NK-92 (cell line): Measurements from ENCODE around the gene LY6G6D.

Source experiments
- DNase-seq: peaks from one replicate; lab custom pipeline; 2025; ENCODE audit not compliant: unreplicated experiment; lab: John Stamatoyannopoulos, UW

LY6G6D gene

GRCh38 chr6:31734247-31734820 is 19.2 kb downstream of the LY6G6D start:
- DNase-seq = no peak

GRCh38 chr6:31734821-31735406 is 19.8 kb downstream of the LY6G6D start:
- no peak for DNase-seq

DNA sequence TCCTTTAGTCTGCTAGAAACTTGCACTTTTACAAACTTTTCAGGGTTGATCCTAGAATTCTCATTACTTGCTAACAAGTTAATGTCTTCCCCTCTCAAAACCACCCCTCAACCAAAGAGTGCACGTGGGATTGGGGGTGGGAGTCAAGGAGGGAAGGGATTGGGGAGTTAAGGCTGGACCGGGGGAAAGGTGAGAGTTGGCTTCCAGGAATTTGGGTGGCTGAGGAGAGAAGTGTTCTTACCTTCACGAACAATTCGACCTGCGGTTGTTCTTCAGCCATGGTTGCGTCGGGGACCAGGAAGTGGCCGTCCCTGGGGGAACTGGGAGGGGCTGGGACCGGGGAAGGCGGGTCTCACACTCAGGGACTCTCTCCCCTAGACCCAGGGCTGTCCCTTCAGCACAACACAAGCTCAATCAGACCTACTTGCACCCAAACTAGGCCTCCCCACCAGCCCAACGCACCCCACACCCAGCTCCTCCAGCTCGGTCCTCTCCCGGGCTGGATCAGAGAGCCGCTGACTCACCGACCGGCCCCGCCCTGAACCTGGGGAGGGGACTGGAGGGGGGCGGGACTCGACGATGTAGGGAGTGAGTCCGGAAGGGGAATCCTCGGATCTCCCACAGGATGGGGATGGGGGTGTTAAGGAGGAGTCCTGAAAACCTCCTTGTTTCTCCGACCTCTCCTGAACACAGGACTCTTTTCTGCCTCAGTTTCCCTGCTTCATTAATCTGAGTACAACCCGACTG is 21.0 kb downstream of the LY6G6D start, which contains the start of gene CLIC1:
Gene CLIC1 (minus strand): TSS at position 510 of the 747 bp plus-strand sequence. CDS start 230 bp downstream, at position 280.
- no peak for DNase-seq

DNA sequence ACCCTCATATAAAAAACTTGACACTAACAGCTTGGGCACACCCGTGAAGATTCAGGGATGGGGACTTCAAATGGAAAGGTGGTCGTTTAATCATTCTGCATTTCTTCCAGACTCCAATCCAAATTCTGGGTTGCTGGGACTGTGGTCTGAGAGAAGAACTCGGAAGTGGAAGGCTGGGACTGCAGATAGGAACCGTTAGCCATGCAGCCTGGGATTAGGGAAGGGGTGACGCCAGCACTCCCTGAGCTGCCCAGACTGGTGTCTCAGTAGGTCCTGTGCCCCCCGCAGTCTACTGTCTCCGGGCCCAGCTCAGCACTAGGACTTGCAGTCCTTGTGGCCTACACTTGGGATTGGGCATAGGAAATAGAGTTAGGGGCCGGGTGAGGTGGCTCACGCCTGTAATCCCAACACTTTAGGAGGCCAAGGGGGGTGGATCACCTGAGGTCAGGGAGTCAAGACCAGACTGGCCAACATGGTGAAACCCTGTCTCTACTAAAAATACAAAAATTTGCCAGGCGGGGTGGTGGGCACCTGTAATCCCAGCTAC is 21.7 kb downstream of the LY6G6D start:
- DNase-seq = no peak

DNA sequence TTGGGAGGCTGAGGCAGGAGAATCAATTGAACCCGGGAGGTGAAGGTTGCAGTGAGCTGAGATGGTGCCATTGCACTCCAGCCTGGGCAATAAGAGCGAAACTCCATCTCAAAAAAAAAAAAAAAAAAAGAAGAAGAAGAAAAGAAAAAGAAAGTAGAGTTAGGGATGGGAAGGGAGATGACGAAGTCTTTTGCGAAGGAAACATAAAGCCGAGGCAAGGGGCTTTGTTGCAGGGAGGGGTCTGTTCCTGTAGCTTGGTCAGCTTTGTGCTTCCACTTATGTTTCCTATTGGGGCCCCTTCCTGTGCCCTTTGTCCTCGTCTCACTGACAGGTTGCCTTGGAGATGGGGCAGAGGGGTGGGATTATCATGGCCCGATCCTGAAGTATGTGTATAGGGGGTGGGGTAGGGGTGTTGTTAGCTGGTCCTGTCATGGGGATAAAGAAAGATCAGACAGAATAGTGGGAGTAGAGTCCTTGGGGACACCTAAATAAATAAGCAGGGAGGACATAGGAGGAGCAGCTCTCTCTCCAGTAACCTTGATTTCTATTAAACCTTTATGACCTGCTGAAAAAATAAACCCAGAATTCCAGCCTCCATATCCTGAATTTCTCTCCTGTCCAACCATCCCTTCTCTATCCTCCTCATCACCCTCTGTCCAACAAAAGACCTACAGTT is 22.3 kb downstream of the LY6G6D start:
- DNase-seq = no peak

GRCh38 chr6:31737991-31738979 is 23.1 kb downstream of the LY6G6D start:
- DNase-seq = no peak

DNA sequence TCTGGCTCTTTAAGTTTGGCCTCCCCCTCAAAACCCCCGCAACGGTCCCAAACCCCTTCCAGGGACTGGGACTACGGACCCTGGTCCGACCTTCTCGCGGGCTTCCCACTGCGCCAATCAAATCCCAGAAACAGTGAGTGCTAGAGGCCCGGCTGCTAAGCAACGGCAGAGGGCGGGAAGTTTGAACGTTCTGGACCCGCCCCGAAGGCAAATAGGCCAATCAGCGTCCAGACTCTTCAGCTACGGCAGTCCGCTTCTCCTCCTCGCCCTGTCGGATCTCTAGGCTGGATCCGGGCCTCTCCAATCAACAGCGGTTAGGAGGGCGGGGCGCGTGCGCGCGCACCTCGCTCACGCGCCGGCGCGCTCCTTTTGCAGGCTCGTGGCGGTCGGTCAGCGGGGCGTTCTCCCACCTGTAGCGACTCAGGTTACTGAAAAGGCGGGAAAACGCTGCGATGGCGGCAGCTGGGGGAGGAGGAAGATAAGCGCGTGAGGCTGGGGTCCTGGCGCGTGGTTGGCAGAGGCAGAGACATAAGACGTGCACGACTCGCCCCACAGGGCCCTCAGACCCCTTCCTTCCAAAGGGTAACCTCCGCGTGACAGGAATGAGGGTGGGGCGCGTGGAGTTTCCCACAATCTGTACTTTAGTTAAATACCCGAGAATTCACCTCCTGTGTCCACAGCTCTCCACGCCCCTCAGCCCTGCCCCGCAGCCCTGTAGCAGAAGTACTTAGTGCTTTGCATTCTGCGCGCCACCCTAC is 24.7 kb downstream of the LY6G6D start, which contains the start of gene MSH5:
Gene MSH5 (plus strand): TSS at position 367 of the 758 bp plus-strand sequence. CDS start 462 bp downstream, outside the sequence.
- peak; percentile 69 for DNase-seq

- no peak for DNase-seq
Observed at GRCh38 chr6:31740397-31741223, 25.5 kb downstream of the LY6G6D start.

- no peak for DNase-seq
Observed at GRCh38 chr6:31741815-31742214, 26.7 kb downstream of the LY6G6D start.

- no peak for DNase-seq
Observed at GRCh38 chr6:31742894-31743293, 27.7 kb downstream of the LY6G6D start.

GRCh38 chr6:31744422-31744821 is 29.3 kb downstream of the LY6G6D start:
- no peak for DNase-seq

DNA sequence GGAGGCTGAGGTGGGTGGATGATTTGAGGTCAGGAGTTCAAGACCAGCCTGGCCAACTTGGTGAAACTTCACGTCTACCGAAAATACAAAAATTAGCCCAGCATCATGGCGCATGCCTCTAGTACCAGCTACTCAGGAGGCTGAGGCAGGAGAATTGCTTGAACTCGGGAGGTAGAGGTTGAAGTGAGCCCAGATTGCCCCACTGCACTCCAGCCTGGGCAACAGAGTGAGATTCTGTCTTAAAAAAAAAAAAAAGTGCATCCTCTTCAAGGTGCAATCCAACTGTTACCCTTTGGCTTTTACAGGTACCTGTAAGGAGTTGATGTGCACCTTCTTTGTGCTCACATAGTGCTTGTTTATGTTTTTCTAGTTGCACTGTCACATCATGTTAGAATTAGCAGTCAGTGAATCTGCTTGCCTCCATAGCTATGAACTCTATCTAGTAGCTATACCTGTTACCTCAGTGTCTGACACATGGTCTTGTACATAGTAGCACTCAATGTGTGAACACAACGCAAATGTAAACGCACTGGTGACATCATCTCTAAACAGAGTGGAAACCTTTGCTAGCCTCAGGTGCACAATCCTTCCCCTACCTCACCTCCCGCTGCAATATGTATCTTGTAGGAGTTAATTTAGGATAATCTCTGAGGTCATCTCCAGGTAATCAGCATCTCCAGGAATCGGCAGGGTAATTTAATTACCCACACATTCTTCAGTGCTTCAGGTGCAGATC is 34.3 kb downstream of the LY6G6D start:
- no peak for DNase-seq

DNA sequence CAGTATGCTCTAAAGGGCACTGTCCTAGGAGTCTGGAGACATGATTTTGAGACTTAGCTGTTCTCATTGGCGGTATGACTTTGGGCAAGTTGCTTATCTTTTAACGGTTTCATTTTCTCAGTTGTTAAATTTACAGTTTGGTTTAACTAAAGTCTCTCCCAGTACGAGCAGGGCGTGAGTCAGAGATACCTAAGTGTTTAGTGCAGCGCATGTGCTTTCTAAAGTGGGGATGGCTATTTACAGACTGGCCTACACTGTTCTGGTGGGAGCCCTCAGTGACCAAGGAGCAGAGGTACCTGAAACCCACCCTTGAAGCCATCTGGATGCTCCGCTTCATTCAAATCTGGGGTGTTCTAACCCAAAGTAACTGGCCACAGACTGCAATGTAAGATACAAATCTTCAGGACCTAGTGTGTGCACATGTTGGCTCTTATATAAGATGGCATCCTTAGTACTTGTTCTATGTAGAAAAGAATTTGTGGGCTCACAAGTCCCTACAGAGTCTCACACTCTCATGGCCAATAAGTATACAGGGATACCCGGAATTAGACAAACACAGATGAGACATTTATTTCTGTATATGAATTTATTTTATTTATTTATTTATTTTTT is 35.4 kb downstream of the LY6G6D start:
- DNase-seq = no peak

DNA sequence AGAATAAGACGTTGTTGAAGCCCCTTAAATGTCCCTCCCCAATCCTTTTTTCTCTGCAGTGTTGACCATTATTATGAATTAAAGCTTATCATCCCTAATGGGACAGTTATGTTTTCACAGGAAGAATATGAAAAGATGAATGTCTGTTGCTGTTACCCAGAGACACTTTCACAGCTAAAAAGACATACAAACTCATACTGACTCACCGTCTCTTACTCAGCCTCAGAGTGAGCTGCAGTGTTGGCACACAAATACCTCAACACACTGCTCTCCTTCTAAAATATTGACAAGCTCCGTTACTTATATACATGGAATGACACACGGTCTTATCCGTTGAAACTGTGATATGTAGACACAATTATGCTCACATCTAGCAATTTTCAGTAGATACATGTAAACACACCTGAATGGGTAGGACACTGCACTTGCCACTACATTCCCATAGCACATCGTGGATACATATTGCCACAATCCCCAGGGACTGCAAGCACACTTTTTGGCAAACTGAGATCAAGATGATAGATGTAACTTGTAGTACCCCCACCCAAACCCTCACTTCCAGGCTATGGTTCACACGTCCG is 37.7 kb downstream of the LY6G6D start:
- no peak for DNase-seq

DNA sequence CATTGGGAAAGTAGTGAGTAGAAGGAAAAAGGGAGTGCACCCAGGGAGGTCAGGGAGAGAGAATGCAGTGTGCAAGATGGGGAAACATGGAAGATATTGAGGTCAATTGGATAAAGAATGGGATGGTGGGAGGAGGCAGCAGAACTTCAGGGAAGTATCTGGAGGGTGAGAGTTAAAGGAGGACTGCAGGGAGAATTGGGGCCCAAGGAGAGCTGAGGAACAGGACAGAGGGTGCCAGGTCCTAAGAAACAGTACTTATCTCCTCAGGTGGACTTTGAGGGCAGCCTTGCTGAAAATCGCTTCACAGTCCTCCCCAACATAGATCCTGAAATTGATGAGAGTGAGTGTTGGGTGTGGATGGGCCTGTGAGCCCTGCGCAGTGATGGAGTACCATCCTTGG is 43.1 kb downstream of the LY6G6D start:
- DNase-seq = no peak

DNA sequence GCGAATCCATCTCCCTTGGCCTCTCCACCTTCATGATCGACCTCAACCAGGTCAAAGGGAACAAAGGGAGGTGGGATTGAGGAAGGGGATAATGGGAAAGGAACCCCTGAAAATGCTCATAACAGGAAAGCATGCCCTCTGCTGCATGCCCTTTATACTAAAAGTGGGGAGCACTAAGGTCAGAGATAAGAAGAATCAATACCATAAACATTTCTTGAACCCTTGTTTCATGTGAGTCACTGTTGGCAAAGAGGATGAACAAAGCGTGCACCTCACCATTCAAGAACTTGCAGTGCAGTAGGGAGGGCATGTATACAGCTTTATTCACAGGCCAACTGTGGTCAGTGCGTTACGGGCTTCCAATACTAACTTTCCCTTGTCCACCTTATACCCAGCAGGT is 45.6 kb downstream of the LY6G6D start:
- no peak for DNase-seq

- no peak for DNase-seq
Observed at GRCh38 chr6:31761343-31761742, 46.2 kb downstream of the LY6G6D start.
